ENCODE measurements around the gene KRTAP4-8.

DNA sequence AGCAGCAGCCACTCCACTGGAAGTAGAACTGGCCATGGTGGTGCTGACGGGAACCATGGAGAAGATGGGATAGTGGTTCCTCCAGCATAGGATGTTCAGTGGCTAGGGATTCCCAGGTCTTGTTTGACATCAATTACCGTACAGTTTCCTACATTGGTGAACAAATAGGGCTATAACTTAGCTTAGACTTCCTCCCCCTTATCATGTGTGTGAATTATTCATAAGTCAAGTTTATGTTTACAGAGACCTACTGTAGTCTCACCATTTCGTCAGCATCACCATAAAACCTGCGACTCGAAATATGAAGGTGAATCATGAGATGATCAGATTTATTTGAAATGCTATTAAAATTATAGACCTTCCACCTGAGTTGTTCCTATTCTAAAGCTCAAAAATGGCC lies 39.2 kb downstream of the KRTAP4-8 start:
- TF ChIP-seq, protein P1, sequence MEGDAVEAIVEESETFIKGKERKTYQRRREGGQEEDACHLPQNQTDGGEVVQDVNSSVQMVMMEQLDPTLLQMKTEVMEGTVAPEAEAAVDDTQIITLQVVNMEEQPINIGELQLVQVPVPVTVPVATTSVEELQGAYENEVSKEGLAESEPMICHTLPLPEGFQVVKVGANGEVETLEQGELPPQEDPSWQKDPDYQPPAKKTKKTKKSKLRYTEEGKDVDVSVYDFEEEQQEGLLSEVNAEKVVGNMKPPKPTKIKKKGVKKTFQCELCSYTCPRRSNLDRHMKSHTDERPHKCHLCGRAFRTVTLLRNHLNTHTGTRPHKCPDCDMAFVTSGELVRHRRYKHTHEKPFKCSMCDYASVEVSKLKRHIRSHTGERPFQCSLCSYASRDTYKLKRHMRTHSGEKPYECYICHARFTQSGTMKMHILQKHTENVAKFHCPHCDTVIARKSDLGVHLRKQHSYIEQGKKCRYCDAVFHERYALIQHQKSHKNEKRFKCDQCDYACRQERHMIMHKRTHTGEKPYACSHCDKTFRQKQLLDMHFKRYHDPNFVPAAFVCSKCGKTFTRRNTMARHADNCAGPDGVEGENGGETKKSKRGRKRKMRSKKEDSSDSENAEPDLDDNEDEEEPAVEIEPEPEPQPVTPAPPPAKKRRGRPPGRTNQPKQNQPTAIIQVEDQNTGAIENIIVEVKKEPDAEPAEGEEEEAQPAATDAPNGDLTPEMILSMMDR (IDR thresholded peaks at IDR 0.05), result no peak
- no peak for TF ChIP-seq POLR2A (IDR thresholded peaks at IDR 0.05)

All from uterus (tissue), 2 donors.